ENCODE results near the gene TM2D1. TPM values are rescaled to one million over a fixed set of nuclear protein-coding genes. Genes with fewer than 3 reads are reported as not detected.

TM2D1 gene
- total and polyA plus RNA-seq, 9 of the 15 experiments (the other 6 are each of a cell fraction or from before 2014, with no cell fraction given): 24.5 to 65.2 (median 47.7) TPM

DNA sequence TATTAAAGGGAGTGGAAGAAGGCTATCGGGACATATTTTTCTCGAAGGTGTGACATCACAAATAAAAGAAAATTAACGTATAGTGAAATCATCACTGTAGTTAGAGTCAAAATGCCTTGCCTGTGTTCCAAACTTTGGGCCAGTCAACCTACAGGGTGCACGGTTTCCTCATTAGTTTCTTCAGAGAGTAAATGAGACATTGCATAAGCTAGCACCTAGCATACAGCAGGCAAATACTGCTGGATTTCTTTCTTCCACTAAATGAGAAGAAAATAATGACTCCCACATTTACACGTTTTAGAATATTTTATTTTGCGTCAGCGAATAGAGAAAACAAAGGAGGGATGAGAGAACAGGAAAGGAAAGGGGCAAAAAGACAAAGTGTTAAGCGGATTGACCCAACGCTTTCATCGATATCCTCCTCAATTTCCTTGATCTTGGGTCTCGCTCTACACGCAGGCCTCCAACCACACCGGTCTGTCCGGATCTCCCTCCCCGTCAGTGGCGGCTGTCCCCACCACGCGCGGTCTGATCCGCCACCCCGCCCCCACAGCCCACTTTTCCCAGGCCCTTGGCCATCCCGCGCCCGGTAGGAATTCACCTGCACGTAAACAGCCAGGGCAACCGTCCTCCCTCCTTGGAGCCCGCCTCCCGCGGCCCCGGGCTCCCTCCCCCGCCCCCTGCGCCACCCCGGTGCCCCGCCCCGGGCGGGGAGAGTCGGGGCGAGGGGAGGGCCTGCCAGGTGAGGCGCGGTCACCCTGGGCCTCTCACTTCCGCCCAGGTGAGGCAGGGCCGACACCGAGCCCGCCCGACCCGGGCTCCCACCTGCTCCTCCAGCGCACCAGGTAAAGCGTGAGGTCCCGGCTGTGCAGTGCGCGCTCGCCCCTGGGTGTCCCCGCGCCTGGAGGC is 17.0 kb upstream of the TM2D1 start, which contains the start of gene PATJ (continued):
- TF ChIP-seq, protein P1, sequence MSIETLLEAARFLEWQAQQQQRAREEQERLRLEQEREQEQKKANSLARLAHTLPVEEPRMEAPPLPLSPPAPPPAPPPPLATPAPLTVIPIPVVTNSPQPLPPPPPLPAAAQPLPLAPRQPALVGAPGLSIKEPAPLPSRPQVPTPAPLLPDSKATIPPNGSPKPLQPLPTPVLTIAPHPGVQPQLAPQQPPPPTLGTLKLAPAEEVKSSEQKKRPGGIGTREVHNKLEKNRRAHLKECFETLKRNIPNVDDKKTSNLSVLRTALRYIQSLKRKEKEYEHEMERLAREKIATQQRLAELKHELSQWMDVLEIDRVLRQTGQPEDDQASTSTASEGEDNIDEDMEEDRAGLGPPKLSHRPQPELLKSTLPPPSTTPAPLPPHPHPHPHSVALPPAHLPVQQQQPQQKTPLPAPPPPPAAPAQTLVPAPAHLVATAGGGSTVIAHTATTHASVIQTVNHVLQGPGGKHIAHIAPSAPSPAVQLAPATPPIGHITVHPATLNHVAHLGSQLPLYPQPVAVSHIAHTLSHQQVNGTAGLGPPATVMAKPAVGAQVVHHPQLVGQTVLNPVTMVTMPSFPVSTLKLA (conservative IDR thresholded peaks at IDR 0.05): no peak
- TF ChIP-seq HCFC1 (IDR thresholded peaks at IDR 0.05; ENCODE audit: low read depth, low read length): no peak
- no peak for TF ChIP-seq ZNF583 (CRISPR knock-in tag; IDR thresholded peaks at IDR 0.05)
- no peak for TF ChIP-seq RAD21 (CRISPR knock-in tag; conservative IDR thresholded peaks at IDR 0.05 in 1 of 2, IDR thresholded peaks at IDR 0.05 in 1 of 2)
- no peak for TF ChIP-seq MYBL2 (IDR thresholded peaks at IDR 0.05; ENCODE audit: low read depth)
- TF ChIP-seq MYBL2 (CRISPR knock-in tag; IDR thresholded peaks at IDR 0.05; ENCODE audit: borderline replicate concordance): no peak
- TF ChIP-seq PRPF4 (IDR thresholded peaks at IDR 0.05; ENCODE audit: insufficient read depth, low read depth, low read length, poor library complexity, severe bottlenecking): no peak
- TF ChIP-seq ZNF444 (CRISPR knock-in tag; IDR thresholded peaks at IDR 0.05): no peak
- TF ChIP-seq, protein P2, sequence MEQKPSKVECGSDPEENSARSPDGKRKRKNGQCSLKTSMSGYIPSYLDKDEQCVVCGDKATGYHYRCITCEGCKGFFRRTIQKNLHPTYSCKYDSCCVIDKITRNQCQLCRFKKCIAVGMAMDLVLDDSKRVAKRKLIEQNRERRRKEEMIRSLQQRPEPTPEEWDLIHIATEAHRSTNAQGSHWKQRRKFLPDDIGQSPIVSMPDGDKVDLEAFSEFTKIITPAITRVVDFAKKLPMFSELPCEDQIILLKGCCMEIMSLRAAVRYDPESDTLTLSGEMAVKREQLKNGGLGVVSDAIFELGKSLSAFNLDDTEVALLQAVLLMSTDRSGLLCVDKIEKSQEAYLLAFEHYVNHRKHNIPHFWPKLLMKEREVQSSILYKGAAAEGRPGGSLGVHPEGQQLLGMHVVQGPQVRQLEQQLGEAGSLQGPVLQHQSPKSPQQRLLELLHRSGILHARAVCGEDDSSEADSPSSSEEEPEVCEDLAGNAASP (IDR thresholded peaks at IDR 0.05): no peak
- no peak for TF ChIP-seq ZNF224 (CRISPR knock-in tag; IDR thresholded peaks at IDR 0.05)

Measured in K562 (cell line).